ENCODE data around the gene EPN1. TPM values are rescaled to one million over a fixed set of nuclear protein-coding genes. Genes with fewer than 3 reads are reported as not detected.

EPN1 gene
- total and polyA plus RNA-seq, 2 donors (not counting 1 experiment from before 2014, with no cell fraction given) = 47.1 to 48.6 TPM

GRCh38 chr19:55675661-55676354 lies 782 bp downstream of the EPN1 start:
- peak overlapping the region; percentile 86 for H3K9ac ChIP-seq (ENCODE audit: insufficient read depth, low read length)
- H4K20me1 ChIP-seq (ENCODE audit: control insufficient read depth, extremely low read depth, insufficient read depth, low read length) = peaks cover 5% of the 10 kb centered on the region
- TF ChIP-seq CTCF (conservative IDR thresholded peaks at IDR 0.05 in 1 of 2, IDR thresholded peaks at IDR 0.05 in 1 of 2; ENCODE audit: low read depth in 1 of 2, low read length in 2 of 2) (no peak), EZH2 (IDR thresholded peaks at IDR 0.05; ENCODE audit: low read length, missing control alignments) (no peak)
- H3K27me3 ChIP-seq (ENCODE audit: control insufficient read depth, insufficient read depth, low read length) = no peaks in the 10 kb centered on the region
- peak overlapping the region; percentile 90 for H3K27ac ChIP-seq (ENCODE audit: insufficient read depth, low read length)
- peaks cover 21% of the 10 kb centered on the region for H3K36me3 ChIP-seq (ENCODE audit: control insufficient read depth, insufficient read depth, low read length)
- H3K4me2 ChIP-seq (ENCODE audit: extremely low read depth, insufficient read depth, low read length) = peak overlapping the region; percentile 99
- peaks cover 14% of the 10 kb centered on the region for H3K4me1 ChIP-seq (ENCODE audit: control insufficient read depth, extremely low read depth, insufficient read depth, low read length)
- H2AFZ ChIP-seq (ENCODE audit: low read length) = peak overlapping the region; percentile 24
- no peaks in the 10 kb centered on the region for H3K9me3 ChIP-seq (ENCODE audit: control insufficient read depth, insufficient read depth, low read depth, low read length)
- H3K79me2 ChIP-seq (ENCODE audit: control insufficient read depth, insufficient read depth, low read length) = peaks cover 79% of the 10 kb centered on the region
- peak overlapping the region; percentile 71 to 90 (median 80) for H3K4me3 ChIP-seq (replicated peaks in 1 of 4; ENCODE audit: control extremely low read depth in 1 of 4, insufficient read depth in 1 of 4, low read depth in 3 of 4, low read length in 4 of 4)
- DNase-seq (ENCODE audit: low read depth in 2 of 2) = no peak

GRCh38 chr19:55676383-55676782 lies 1.4 kb downstream of the EPN1 start:
- no peak overlapping the region for H3K9ac ChIP-seq (ENCODE audit: insufficient read depth, low read length)
- peaks cover 2% of the 10 kb centered on the region for H4K20me1 ChIP-seq (ENCODE audit: control insufficient read depth, extremely low read depth, insufficient read depth, low read length)
- no peak overlapping the region for H2AFZ ChIP-seq (ENCODE audit: low read length)
- peak overlapping the region; percentile 99 for H3K4me2 ChIP-seq (ENCODE audit: extremely low read depth, insufficient read depth, low read length)
- peaks cover 79% of the 10 kb centered on the region for H3K79me2 ChIP-seq (ENCODE audit: control insufficient read depth, insufficient read depth, low read length)
- peak in 1 of 2 donors; percentile 8 for TF ChIP-seq CTCF (conservative IDR thresholded peaks at IDR 0.05 in 1 of 2, IDR thresholded peaks at IDR 0.05 in 1 of 2; ENCODE audit: low read depth in 1 of 2, low read length in 2 of 2)
- no peak for TF ChIP-seq EZH2 (IDR thresholded peaks at IDR 0.05; ENCODE audit: low read length, missing control alignments)
- peaks cover 22% of the 10 kb centered on the region for H3K36me3 ChIP-seq (ENCODE audit: control insufficient read depth, insufficient read depth, low read length)
- no peak overlapping the region for H3K27ac ChIP-seq (ENCODE audit: insufficient read depth, low read length)
- DNase-seq (ENCODE audit: low read depth in 2 of 2) = peak in 1 of 2 donors; percentile 10
- peaks cover 17% of the 10 kb centered on the region for H3K4me1 ChIP-seq (ENCODE audit: control insufficient read depth, extremely low read depth, insufficient read depth, low read length)
- no peaks in the 10 kb centered on the region for H3K27me3 ChIP-seq (ENCODE audit: control insufficient read depth, insufficient read depth, low read length)
- peak overlapping the region; percentile 71 to 90 (median 80) for H3K4me3 ChIP-seq (replicated peaks in 1 of 4; ENCODE audit: control extremely low read depth in 1 of 4, insufficient read depth in 1 of 4, low read depth in 3 of 4, low read length in 4 of 4)
- no peaks in the 10 kb centered on the region for H3K9me3 ChIP-seq (ENCODE audit: control insufficient read depth, insufficient read depth, low read depth, low read length)

- peaks cover 2% of the 10 kb centered on the region for H4K20me1 ChIP-seq (ENCODE audit: control insufficient read depth, extremely low read depth, insufficient read depth, low read length)
- H3K36me3 ChIP-seq (ENCODE audit: control insufficient read depth, insufficient read depth, low read length) = peaks cover 22% of the 10 kb centered on the region
- peaks cover 17% of the 10 kb centered on the region for H3K4me1 ChIP-seq (ENCODE audit: control insufficient read depth, extremely low read depth, insufficient read depth, low read length)
- H2AFZ ChIP-seq (ENCODE audit: low read length) = no peak overlapping the region
- H3K9ac ChIP-seq (ENCODE audit: insufficient read depth, low read length) = no peak overlapping the region
- no peaks in the 10 kb centered on the region for H3K27me3 ChIP-seq (ENCODE audit: control insufficient read depth, insufficient read depth, low read length)
- H3K4me3 ChIP-seq (replicated peaks in 1 of 4; ENCODE audit: control extremely low read depth in 1 of 4, insufficient read depth in 1 of 4, low read depth in 3 of 4, low read length in 4 of 4) = peak overlapping the region in 2 of 4 experiments; percentile 71 to 86
- H3K9me3 ChIP-seq (ENCODE audit: control insufficient read depth, insufficient read depth, low read depth, low read length) = no peaks in the 10 kb centered on the region
- TF ChIP-seq CTCF (conservative IDR thresholded peaks at IDR 0.05 in 1 of 2, IDR thresholded peaks at IDR 0.05 in 1 of 2; ENCODE audit: low read depth in 1 of 2, low read length in 2 of 2) (no peak), EZH2 (IDR thresholded peaks at IDR 0.05; ENCODE audit: low read length, missing control alignments) (no peak)
- no peak overlapping the region for H3K27ac ChIP-seq (ENCODE audit: insufficient read depth, low read length)
- peaks cover 77% of the 10 kb centered on the region for H3K79me2 ChIP-seq (ENCODE audit: control insufficient read depth, insufficient read depth, low read length)
- no peak for DNase-seq (ENCODE audit: low read depth in 2 of 2)
- H3K4me2 ChIP-seq (ENCODE audit: extremely low read depth, insufficient read depth, low read length) = peak overlapping the region; percentile 99
Observed at GRCh38 chr19:55676889-55677505, 2.0 kb downstream of the EPN1 start.

All from fibroblast of lung (primary cell).